Osteocyte (in vitro differentiated cells): ENCODE measurements around the gene PIP4K2A. TPM values are rescaled to one million over a fixed set of nuclear protein-coding genes. Genes with fewer than 3 reads are reported as not detected.

Source experiments
- DNase-seq: peaks from one replicate; pipeline ENCODE4 v3.0.0; 2021; ENCODE audit warnings: mixed read lengths; ENCODE audit not compliant: unreplicated experiment; ENCODE audit errors: extremely low spot score
- H3K27ac Mint-ChIP-seq: one replicate; pipeline ENCODE4 v1.8.0; 2021; ENCODE audit warnings: mild to moderate bottlenecking, mixed read lengths; ENCODE audit not compliant: unreplicated experiment
- H3K27me3 Mint-ChIP-seq: one replicate; pipeline ENCODE4 v1.8.0; 2021; ENCODE audit warnings: mixed read lengths; ENCODE audit not compliant: unreplicated experiment
- H3K36me3 Mint-ChIP-seq: one replicate; pipeline ENCODE4 v1.8.0; 2021; ENCODE audit warnings: mixed read lengths; ENCODE audit not compliant: unreplicated experiment
- H3K4me1 Mint-ChIP-seq: one replicate; pipeline ENCODE4 v1.8.0; 2021; ENCODE audit warnings: mixed read lengths; ENCODE audit not compliant: unreplicated experiment
- H3K4me3 Mint-ChIP-seq: one replicate; pipeline ENCODE4 v1.8.0; 2021; ENCODE audit warnings: mild to moderate bottlenecking, moderate library complexity, mixed read lengths; ENCODE audit not compliant: unreplicated experiment
- H3K9me3 Mint-ChIP-seq: one replicate; pipeline ENCODE4 v1.8.0; 2021; ENCODE audit warnings: mixed read lengths; ENCODE audit not compliant: unreplicated experiment
- total RNA-seq: library from RNA; stranded (reverse); gene quantifications from 2 replicates; pipeline ENCODE4 v1.2.1, GENCODE V29; 2021
- TF ChIP-seq, protein P1 (sequence below): fragments of 200-600 bp; sonication (generic); IDR thresholded peaks from 2 replicates; pipeline ENCODE4 v1.5.0; 2021; ENCODE audit warnings: antibody characterized with exemption, mild to moderate bottlenecking, moderate library complexity

PIP4K2A gene
- total RNA-seq, 1 donor from 2014 or later: 41.1 TPM

DNA sequence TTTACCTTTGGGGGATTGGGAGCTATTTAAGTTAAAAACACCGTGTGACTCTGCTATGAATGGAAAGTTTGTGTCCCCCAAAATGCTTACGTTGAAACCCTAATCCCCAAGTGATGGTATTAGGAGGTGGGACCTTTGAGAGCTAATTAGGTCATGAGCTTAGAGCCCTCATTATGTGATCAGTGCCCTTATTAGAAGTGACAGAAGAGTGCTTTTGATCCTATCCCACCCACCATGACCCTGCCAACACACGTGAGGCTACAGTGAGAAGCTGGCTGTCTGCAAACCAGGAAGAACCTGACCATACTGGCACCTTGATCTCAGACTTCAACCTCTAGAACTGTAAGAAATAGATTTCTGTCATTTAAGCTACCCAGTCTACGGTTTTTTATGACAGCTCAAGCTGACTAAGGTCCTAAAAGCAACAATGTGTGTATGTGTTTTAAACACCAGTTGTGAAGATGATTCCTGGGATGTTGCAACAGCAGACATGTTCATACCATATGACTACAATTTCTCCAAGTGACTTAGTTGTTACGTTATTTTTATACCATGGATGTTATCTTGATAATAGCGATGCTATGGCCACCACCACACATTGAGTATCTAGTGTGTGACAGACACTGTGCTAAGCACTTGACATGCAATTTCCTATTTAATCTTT is 124.4 kb downstream of the PIP4K2A start:
- H3K27ac Mint-ChIP-seq: no peak overlapping the region
- TF ChIP-seq, protein P1, sequence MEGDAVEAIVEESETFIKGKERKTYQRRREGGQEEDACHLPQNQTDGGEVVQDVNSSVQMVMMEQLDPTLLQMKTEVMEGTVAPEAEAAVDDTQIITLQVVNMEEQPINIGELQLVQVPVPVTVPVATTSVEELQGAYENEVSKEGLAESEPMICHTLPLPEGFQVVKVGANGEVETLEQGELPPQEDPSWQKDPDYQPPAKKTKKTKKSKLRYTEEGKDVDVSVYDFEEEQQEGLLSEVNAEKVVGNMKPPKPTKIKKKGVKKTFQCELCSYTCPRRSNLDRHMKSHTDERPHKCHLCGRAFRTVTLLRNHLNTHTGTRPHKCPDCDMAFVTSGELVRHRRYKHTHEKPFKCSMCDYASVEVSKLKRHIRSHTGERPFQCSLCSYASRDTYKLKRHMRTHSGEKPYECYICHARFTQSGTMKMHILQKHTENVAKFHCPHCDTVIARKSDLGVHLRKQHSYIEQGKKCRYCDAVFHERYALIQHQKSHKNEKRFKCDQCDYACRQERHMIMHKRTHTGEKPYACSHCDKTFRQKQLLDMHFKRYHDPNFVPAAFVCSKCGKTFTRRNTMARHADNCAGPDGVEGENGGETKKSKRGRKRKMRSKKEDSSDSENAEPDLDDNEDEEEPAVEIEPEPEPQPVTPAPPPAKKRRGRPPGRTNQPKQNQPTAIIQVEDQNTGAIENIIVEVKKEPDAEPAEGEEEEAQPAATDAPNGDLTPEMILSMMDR: no peak
- H3K36me3 Mint-ChIP-seq: peaks cover 26% of the 10 kb centered on the region
- no peak overlapping the region for H3K4me3 Mint-ChIP-seq
- H3K4me1 Mint-ChIP-seq: peaks cover 3% of the 10 kb centered on the region
- no peak for DNase-seq
- no peaks in the 10 kb centered on the region for H3K27me3 Mint-ChIP-seq
- no peaks in the 10 kb centered on the region for H3K9me3 Mint-ChIP-seq

DNA sequence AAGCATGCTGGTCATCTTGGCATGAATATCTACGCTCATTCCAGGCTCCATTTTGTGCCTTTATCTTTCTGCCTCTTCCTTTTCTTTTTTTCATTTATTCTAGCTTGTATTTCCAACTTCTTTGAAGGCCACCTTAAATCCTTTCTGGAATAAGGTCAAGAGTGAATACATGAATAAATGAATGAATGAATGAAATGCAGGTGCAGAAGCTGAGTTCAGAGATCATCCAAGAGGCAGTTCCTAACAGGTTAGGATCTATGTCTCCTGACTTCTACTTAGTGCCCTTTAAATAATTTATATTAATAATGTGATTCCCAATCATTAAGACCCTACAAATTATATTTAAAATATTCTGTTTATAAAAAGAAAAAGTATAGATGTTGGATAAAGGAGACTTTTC is 125.9 kb downstream of the PIP4K2A start:
- Mint-ChIP-seq H3K27ac (no peak overlapping the region), H3K4me1 (peaks cover 3% of the 10 kb centered on the region), H3K9me3 (no peaks in the 10 kb centered on the region), H3K27me3 (no peaks in the 10 kb centered on the region), H3K4me3 (no peak overlapping the region), H3K36me3 (peaks cover 29% of the 10 kb centered on the region)
- no peak for DNase-seq
- TF ChIP-seq, protein P1: no peak

DNA sequence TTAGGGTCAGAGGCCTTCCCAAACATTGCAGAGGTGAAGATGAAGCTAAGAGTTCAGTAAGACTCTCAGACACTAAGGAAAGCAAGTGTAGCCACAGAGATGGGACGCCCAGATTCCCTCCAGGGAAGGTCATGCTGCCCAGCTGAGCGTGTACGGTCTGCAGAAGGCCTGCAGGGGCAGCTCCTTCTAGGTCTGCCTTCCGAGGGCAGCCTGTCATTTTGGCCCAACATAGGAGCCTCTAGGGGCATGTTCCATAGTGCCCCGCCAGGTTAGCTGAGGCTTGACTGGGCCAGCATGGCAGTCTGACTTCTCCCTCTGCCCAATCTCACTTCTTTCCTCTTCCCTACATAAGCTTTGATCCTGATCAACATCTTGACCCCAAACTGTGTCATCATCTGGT is 130.7 kb downstream of the PIP4K2A start:
- Mint-ChIP-seq H3K36me3 (peaks cover 35% of the 10 kb centered on the region), H3K4me3 (no peak overlapping the region), H3K9me3 (no peaks in the 10 kb centered on the region), H3K27me3 (no peaks in the 10 kb centered on the region), H3K4me1 (peaks cover 3% of the 10 kb centered on the region), H3K27ac (no peak overlapping the region)
- DNase-seq: no peak
- TF ChIP-seq, protein P1: no peak

DNA sequence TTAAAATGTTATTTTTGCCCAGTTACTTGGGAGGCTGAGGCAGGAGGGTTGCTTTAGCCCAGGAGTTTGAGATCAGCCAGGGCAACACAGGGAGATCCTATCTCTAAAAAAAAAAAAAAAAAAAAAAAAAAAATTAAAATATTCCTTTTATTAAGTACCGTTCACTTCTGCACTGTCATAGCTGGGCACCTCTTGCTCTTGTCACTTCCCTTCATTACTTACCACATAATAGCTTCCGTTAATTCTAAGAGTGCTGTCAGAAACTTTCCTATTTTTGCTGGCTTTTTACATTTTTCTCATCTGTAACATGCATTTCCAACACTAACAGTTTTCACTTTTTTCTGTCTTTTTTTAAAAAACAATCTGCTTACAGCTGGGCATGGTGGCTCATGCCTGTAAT is 132.9 kb downstream of the PIP4K2A start:
- no peak overlapping the region for H3K4me3 Mint-ChIP-seq
- TF ChIP-seq, protein P1: no peak
- no peak overlapping the region for H3K27ac Mint-ChIP-seq
- DNase-seq: no peak
- no peaks in the 10 kb centered on the region for H3K27me3 Mint-ChIP-seq
- peaks cover 35% of the 10 kb centered on the region for H3K36me3 Mint-ChIP-seq
- peaks cover 3% of the 10 kb centered on the region for H3K4me1 Mint-ChIP-seq
- H3K9me3 Mint-ChIP-seq: no peaks in the 10 kb centered on the region

DNA sequence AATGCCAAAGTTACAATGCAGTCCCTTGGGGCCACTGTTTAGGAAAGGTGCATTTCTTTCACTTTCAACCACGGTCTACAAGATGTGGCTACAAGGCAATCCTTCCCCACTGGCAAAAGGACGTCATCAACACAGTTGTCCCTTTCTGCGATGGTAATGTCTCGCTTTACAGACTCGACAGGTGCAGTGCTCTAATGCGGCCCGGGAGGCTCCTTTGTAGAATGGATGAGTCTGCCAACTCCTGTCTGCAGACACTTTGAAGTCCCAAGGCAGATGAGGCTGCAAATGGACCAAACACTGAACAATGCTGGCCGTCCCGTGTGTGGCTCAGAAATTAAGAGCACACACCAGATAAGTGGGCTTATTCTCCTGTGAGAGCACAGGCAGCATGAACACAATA is 133.7 kb downstream of the PIP4K2A start:
- Mint-ChIP-seq H3K27ac (no peak overlapping the region), H3K27me3 (no peaks in the 10 kb centered on the region), H3K9me3 (no peaks in the 10 kb centered on the region), H3K36me3 (peaks cover 35% of the 10 kb centered on the region), H3K4me1 (no peaks in the 10 kb centered on the region), H3K4me3 (no peak overlapping the region)
- TF ChIP-seq, protein P1: no peak
- no peak for DNase-seq
